Measurements from ENCODE around the gene AIFM1.

Gene AIFM1

DNA sequence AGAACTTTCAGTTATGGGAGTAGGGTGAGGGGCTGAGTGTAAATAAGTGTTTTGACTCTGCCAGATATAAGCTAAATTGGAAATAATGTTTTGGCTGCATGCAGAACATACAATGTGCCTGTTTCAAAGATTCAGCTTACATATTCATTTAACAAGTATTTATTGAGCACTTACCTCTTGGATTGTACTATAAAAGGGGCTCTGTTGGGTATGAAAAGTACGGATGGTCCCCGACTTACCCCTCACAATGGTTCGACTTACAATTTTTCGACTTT, 799 bp upstream of the AIFM1 start:
- peak overlapping the region; percentile 91 for H3K4me3 Mint-ChIP-seq
- TF ChIP-seq CTCF (IDR thresholded peaks at IDR 0.05): no peak
- peaks cover 40% of the 10 kb centered on the region for H3K4me1 Mint-ChIP-seq
- H3K9me3 Mint-ChIP-seq: peaks cover 52% of the 10 kb centered on the region
- peaks cover 16% of the 10 kb centered on the region for H3K27me3 Mint-ChIP-seq (ENCODE audit: low read depth, poor library complexity)
- no peak for DNase-seq
- H3K27ac Mint-ChIP-seq: peak overlapping the region; percentile 98
- peaks cover 11% of the 10 kb centered on the region for H3K36me3 Mint-ChIP-seq (ENCODE audit: low read depth)

GRCh38 chrX:130165181-130165702, 399 bp downstream of the AIFM1 start:
- Mint-ChIP-seq H3K36me3 (ENCODE audit: low read depth) (peaks cover 11% of the 10 kb centered on the region), H3K4me1 (peaks cover 38% of the 10 kb centered on the region), H3K27ac (peak overlapping the region; percentile 98), H3K27me3 (ENCODE audit: low read depth, poor library complexity) (peaks cover 8% of the 10 kb centered on the region), H3K4me3 (peak overlapping the region; percentile 91), H3K9me3 (peaks cover 49% of the 10 kb centered on the region)
- no peak for DNase-seq
- TF ChIP-seq CTCF (IDR thresholded peaks at IDR 0.05): no peak

GRCh38 chrX:130163398-130163797, 2.2 kb downstream of the AIFM1 start:
- Mint-ChIP-seq H3K9me3 (peaks cover 46% of the 10 kb centered on the region), H3K4me3 (peak overlapping the region; percentile 54), H3K4me1 (peaks cover 36% of the 10 kb centered on the region), H3K36me3 (ENCODE audit: low read depth) (peaks cover 11% of the 10 kb centered on the region), H3K27me3 (ENCODE audit: low read depth, poor library complexity) (peaks cover 4% of the 10 kb centered on the region), H3K27ac (no peak overlapping the region)
- TF ChIP-seq CTCF (IDR thresholded peaks at IDR 0.05): no peak
- no peak for DNase-seq

- H3K9me3 Mint-ChIP-seq: peaks cover 38% of the 10 kb centered on the region
- H3K4me3 Mint-ChIP-seq: no peak overlapping the region
- H3K4me1 Mint-ChIP-seq: peaks cover 36% of the 10 kb centered on the region
- peaks cover 11% of the 10 kb centered on the region for H3K36me3 Mint-ChIP-seq (ENCODE audit: low read depth)
- H3K27me3 Mint-ChIP-seq (ENCODE audit: low read depth, poor library complexity): peaks cover 4% of the 10 kb centered on the region
- TF ChIP-seq CTCF (IDR thresholded peaks at IDR 0.05): no peak
- H3K27ac Mint-ChIP-seq: no peak overlapping the region
- no peak for DNase-seq
Measured at GRCh38 chrX:130162094-130162735, 3.4 kb downstream of the AIFM1 start.

DNA sequence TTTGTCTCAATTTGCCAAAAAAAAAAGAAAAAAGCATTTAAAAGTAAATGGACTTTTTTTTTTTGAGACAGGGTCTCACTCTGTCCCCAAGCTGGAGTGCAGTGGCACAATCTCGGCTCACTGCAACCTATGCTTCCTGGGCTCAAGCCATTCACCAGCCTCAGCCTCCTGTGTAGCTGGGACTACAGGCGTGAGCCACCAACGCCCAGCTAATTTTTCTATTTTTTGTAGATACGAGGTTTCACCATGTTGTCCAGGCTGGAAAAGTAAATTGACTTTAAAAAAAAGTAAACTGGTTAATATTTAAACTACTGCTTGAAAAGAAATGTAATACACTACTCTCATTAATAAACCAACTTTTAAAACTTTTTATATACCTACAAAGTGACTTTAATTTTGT, 5.9 kb downstream of the AIFM1 start:
- Mint-ChIP-seq H3K27ac (no peak overlapping the region), H3K27me3 (ENCODE audit: low read depth, poor library complexity) (no peaks in the 10 kb centered on the region), H3K4me1 (peaks cover 20% of the 10 kb centered on the region), H3K36me3 (ENCODE audit: low read depth) (peaks cover 11% of the 10 kb centered on the region), H3K9me3 (peaks cover 29% of the 10 kb centered on the region), H3K4me3 (no peak overlapping the region)
- DNase-seq: no peak
- TF ChIP-seq CTCF (IDR thresholded peaks at IDR 0.05): no peak

- H3K27ac Mint-ChIP-seq: no peak overlapping the region
- H3K27me3 Mint-ChIP-seq (ENCODE audit: low read depth, poor library complexity): no peaks in the 10 kb centered on the region
Measured at GRCh38 chrX:130158311-130158710, 7.3 kb downstream of the AIFM1 start.

More at GRCh38 chrX:130158311-130158710, 7.3 kb downstream of the AIFM1 start:
- Mint-ChIP-seq H3K9me3 (peaks cover 25% of the 10 kb centered on the region), H3K4me3 (no peak overlapping the region), H3K4me1 (peaks cover 12% of the 10 kb centered on the region), H3K36me3 (ENCODE audit: low read depth) (peaks cover 11% of the 10 kb centered on the region)
- DNase-seq: no peak
- TF ChIP-seq CTCF (IDR thresholded peaks at IDR 0.05): no peak
